Stimulated activated CD8-positive, alpha-beta memory T cell treated with anti-CD3 and anti-CD28 coated beads, Interleukin-4, amount 100 ng/mL, for 24 hours (primary cell): Measurements from ENCODE around the gene PLAGL1.

Source experiments
- DNase-seq: peaks from one replicate; pipeline ENCODE4 v3.0.0-alpha.2; 2020; ENCODE audit warnings: low read depth

PLAGL1 gene

DNA sequence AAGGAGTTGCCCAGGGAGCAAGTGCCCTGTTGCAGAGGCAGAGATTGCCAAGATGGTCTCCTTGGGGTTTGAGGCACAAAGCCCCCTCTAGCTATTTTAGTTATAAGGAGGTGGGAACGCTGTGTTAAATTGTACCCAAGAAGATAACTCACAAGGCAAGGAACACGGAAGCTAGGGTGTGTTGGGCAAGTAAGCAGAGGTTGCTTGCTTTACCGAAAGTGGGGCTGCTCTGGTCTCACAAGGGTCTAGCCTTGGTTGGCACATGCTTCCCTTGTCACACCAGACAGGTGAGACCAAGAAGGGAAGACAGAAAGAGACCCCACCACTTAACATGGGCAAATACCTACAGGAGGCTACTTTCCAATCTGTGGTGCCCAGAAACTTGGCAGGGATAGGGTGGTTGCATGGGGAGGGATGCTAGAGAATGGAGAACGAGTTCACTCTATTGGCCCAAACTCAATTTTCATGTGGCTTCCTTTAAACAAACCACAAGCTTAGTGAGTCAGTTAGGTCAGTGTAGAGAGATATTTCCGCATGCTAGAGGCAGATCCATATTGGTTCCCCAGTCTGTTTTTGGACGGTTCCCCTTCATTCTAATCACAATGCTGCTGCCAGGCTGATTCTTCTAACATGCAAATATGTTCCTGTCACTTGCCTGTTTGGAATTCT, 42.4 kb downstream of the PLAGL1 start:
- no peak for DNase-seq

DNA sequence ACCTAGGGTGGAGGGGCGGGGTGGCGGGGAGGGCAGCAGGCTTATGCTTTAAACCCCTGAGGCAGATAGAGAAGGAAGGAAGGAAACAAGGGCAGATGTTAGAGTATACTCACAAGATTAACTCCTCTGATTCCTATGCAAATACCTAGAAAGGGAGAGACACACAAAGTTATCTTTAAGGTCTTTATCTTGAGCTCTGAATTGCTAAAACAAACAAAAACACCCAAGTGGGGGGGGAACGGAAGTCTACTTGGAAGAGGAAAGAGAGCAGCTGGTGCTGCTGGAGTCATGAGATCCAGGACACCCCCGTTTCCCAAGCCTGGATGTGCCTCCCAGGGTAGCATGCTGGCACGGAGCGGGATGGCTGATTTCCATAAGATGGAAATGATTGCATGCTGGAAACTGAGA, 43.4 kb downstream of the PLAGL1 start:
- no peak for DNase-seq

DNA sequence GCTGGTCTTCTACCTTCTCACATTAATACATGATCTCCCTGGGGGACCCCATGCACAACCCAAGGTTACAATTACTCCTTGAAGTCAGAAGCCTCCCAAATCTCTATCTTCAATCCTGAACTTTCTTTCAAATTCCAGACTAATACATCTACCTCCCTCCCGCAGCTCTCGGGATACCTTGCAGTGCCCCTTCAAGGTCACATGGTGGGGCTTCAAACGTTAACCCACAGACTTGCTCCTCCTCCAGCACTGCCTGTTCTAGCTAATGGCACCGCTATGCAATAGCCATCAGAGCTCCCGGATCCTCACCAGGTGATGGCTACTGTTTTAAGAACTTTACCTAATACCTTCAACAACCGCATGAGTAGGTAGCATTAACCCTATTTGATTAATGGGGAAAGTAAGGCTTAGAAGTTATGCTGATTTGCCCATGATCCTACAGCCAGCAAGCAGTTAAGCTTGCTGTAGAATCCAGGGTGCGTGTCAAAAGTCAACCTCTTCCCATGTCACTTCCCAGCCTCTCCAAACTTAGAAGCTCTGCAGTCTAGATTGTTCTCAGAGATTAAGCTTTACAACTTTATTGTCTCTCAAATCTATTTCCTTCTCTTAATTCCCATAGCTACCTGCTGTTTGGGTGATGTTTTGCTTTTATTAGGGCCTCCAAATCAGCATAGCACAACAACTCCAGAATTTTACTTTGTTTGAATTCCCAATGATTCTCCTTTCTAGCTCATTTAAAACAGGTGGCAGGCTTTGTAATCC, 44.7 kb downstream of the PLAGL1 start:
- no peak for DNase-seq

DNA sequence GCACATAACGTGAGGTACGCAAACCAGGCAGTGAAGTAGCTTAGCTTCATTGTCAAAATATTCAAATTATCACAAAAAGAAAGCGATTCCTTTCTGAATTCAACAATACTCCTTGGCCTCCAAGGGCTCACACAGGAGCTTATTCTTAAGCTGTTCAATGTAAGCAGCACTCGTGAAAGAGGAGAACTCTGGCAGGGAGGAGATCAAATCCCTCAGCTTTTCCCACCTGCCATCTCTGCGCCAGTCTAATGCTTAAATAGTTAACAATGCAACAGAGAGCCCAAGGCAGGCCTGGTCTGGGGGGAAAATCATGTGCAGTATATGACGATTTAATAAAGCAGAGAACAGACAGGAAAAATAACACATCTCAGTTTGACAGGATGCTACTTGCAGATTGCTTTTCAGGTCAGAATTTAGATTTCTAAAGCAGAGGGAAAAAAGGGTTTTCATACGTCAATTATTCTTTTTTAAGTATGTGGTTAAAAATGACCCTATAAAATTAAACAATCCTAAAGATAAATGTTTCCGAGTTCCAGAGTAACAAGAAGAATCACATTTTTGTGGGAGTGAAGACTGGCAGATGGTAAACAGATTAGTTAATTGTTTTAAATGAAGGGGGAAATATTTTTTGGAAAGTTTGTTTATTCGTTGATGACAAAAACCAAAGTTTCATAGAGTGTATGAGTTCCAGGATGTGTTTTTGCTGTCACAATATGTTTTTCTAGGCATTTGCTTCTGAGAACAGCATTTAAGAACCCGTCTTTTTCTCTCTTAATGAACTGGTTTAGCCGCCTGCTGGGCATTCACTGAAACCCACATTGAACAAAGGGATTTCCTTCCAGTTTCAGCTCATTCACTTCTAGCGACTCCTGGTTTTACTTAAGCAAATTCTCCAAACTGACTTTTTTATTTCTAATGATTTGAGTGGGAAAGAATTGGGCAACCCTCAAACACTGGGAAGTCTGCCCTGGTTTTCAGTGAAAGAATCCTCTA, 45.9 kb downstream of the PLAGL1 start:
- no peak for DNase-seq

GRCh38 chr6:143961066-143961465, 47.0 kb downstream of the PLAGL1 start:
- no peak for DNase-seq

GRCh38 chr6:143959927-143960326, 48.1 kb downstream of the PLAGL1 start:
- DNase-seq: no peak

GRCh38 chr6:143958839-143959399, 49.1 kb downstream of the PLAGL1 start:
- no peak for DNase-seq

DNA sequence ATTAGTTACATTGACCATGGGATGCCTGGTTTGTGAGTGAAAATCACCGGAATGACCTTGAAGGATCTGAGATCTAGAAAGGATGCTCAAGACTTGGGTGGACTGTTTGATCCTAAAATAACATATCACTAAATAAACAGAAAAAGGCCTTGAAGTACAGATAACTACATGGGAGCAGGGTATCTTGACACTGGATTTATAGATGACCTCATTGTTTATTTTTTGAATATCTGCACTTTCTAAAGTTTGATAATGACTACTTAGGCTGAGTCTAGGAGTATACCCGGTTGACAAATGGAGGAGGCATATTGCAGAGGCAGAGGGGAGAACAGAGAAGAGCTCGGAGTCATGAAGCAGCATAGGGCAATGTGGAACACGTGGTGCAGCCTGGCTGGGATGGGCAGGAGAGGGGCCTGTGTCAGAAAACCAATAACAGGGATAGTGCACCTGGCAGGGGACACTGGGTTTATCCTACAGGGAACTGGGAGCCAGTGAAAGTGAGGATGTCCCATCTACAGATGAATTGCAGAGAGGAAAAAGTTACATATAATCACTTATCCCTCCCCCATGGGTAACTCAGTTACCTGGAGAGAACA, 50.3 kb downstream of the PLAGL1 start:
- no peak for DNase-seq

DNA sequence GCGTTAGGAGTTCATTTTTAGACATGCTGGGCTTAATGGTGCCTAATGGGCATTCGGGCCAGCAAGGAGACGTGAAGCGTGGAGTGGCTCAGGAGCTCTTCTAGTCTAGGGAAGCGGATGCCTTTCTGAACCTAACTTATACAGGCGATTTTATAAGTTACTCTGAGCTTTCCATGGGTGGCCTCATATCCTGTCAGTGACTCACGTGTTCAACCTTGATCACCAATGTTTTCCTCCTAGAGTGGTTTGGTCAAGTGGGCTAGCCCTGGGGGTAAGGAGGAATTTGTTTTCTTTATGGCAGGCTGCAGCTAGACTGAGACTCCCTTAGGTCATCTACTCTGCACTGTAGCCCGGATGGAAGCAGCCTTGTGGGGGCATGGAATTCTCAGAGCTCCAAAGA, 52.1 kb downstream of the PLAGL1 start:
- DNase-seq: no peak

GRCh38 chr6:143953922-143954321, 54.1 kb downstream of the PLAGL1 start:
- DNase-seq: no peak

- no peak for DNase-seq
Measured at GRCh38 chr6:143952947-143953701, 54.9 kb downstream of the PLAGL1 start.

DNA sequence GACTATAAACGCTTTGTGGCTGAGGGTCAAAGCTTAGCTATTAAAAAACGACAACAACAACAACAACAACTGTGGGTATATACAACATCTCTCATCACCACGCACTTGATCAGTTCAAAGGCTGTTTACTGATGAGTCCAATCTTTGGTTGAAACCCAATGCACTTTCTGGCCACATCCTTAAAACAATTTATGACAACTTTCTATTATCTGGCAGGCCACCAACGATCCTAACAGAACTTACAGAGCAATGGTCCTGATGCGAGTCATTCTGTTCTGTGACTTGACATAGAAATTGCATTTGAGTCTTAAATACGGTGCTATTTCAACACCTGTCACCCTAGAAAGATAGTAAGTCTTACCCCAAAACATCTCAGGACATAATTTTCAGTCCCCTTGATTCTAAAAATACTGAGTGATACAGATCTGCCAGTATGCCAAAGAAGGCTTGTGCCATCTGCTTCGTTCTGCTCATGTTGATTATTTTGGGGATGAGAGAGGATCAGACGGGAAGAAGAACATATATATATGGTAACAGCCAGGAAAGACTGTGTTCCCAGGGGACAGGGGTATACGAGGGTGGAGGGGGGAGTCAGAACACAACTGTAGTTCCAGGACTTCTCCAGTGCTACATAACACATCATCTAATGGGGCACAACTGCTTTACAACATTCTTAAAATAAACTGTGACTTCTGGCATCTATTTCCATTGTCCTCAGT, 55.8 kb downstream of the PLAGL1 start:
- no peak for DNase-seq

- DNase-seq: no peak
Measured at GRCh38 chr6:143950875-143951274, 57.2 kb downstream of the PLAGL1 start.

DNA sequence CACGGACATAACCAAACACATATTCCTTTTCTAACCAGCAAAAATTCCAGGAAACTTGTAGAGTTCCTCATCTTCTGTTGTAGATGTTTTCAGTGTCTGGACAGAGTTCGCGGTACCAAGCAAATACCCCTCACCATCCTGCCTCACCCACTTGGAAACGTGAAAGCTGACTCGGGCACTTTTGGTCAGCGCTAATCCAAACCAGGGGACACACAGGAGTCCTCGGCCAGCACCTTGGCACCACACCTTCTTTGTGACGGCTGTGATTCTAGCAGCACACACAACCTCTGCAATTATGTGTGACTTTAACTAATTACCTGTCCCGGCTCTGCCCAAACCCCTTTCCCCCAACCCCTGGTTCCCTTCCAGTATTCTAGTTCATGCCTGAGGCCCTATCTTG, 58.1 kb downstream of the PLAGL1 start:
- no peak for DNase-seq

DNA sequence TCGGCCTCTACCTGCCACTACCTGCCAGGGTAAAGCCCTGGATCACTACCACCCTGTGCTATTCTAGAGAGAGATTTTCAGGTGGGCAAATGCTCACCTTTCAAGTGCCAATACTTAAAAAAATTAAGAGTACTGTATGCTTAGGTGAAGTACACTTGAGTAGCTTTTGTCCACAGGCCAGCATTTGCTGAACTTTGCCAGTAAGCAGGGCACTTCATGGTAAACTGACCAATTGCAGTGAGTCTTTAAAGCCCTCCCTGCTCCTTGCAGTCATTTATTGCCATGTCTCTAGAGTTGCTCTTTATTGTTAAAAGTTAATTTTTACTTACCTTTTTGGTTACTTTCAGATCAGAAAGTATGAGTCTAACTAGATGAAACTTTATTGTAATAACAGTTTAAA, 58.5 kb downstream of the PLAGL1 start:
- no peak for DNase-seq

DNA sequence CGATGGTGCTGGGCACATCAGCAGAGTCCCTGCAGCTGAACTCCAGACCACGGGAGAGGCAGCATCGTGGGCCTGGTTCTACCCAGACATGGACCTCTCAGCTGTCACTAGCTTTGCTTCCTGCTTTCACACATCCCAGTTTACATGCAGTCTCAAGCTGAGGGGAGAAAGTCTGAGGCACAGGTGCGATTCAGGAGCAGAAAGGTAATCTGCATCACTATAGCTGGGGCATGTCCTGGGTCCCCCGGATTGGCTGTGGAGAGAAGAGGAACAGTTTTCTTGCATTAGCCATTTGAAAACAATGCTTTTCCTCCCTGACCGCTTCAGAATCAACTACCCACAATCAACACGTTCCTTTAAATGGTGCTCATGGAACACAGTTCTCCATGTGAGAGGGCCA, 59.9 kb downstream of the PLAGL1 start:
- no peak for DNase-seq

DNA sequence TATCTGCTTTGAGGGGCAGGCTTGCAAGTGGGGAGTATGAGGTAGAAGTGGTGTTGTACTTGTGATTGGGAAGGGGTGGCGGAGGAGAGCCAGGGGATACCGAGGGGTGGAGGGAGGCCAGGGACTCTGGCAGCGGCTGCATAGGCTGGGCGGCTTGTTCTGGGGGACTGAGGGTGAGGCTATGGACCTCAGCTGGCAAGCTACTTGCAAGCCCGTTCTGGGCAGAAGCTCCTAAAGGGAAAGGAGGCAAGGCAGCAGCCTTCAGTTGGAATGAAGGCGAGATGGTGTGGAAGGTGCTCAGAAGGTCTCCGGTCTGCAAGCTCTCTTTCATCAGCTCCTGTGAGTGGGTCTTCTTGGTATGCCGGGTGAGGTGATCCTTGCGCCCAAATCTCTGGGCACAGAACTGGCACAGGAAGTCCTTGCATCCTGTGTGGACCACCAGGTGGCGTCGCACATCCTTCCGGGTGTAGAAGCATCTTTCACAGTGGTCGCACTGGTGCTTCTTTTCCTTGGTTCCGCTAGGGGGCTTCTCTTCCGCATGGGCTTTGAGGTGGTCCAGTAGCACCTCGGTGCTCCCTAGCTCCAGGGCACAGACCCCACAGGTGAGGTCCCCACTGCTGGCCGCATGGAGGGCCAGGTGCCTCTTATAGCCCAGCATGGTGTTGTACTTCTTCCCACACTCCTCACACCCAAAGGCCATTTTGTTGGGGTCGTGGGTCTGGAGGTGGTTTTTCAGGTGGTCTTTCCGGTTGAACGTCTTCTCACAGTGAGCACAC, 66.0 kb downstream of the PLAGL1 start:
- peak; percentile 50 for DNase-seq

GRCh38 chr6:143940011-143940597, 68.0 kb downstream of the PLAGL1 start:
- peak; percentile 15 for DNase-seq

DNA sequence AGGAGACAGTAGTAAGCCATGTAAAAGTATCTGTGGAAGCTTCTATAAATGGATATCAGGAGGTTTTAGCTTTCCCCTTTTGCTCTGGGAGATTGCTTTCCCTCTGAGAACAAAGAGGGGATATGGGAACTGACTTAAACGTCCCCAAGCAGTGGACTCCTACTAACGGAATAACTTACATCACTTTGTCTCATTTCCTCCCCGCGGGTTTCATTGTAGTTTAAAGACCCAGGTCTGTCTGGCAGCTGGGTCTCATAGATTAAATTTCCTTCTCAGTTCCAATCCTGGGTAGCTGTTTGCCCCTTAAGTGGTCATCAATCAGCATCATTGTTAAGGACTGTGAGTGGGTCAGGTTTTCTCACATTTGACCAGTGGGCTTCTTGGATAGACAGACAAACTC, 68.7 kb downstream of the PLAGL1 start:
- DNase-seq: no peak
